H54 (cell line): ENCODE data around the gene BTBD10.
A peak's percentile ranks its signal among the peaks of the same experiment; 100 is the strongest.

ENCODE experiments used
- DNase-seq: peaks from one replicate; pipeline ENCODE4 v3.0.0; 2011; ENCODE audit warnings: low spot score, mixed read lengths; ENCODE audit not compliant: insufficient read length
- FAIRE-seq: peaks from 3 replicates; lab custom pipeline; 2011; peaks lifted over from hg19 to GRCh38; lab: Jason Lieb, UNC
- POLR2A ChIP-seq: IDR thresholded peaks from 2 replicates; pipeline ENCODE4 v1.6.1; 2011; ENCODE audit warnings: low read depth, mild to moderate bottlenecking, low read length

The BTBD10 gene

GRCh38 chr11:13462901-13463778 lies at the start of gene BTBD10:
BTBD10 (minus strand) TSS chr11:13463222; CDS start chr11:13445124, 18,098 bp downstream.
- DNase-seq, result peak; percentile 78
- peak; percentile 73 for FAIRE-seq
- peak; percentile 97 for TF ChIP-seq POLR2A

- TF ChIP-seq POLR2A, result no peak
- DNase-seq (no peak), FAIRE-seq (no peak)
Observed at GRCh38 chr11:13503393-13503792, 40.4 kb upstream of the BTBD10 start.

GRCh38 chr11:13502492-13502891 lies 39.5 kb upstream of the BTBD10 start:
- FAIRE-seq (no peak), DNase-seq (no peak)
- no peak for TF ChIP-seq POLR2A

- no peak for TF ChIP-seq POLR2A
Observed at GRCh38 chr11:13495929-13496328, 32.9 kb upstream of the BTBD10 start, which contains the start of gene PTH. PTH (minus strand) TSS chr11:13495997; CDS start chr11:13492855, 3,142 bp downstream.

GRCh38 chr11:13494051-13494450 lies 31.0 kb upstream of the BTBD10 start:
- DNase-seq, result no peak
- no peak for TF ChIP-seq POLR2A
- no peak for FAIRE-seq

More at GRCh38 chr11:13495929-13496328, 32.9 kb upstream of the BTBD10 start, which contains the start of gene PTH:
- no peak for FAIRE-seq
- DNase-seq, result no peak

GRCh38 chr11:13487661-13488030 lies 24.6 kb upstream of the BTBD10 start:
- FAIRE-seq (no peak), DNase-seq (peak; percentile 8)
- no peak for TF ChIP-seq POLR2A

- DNase-seq, result no peak
- no peak for FAIRE-seq
- TF ChIP-seq POLR2A, result no peak
Observed at GRCh38 chr11:13486926-13487660, 24.1 kb upstream of the BTBD10 start.

- FAIRE-seq (no peak), DNase-seq (no peak)
- no peak for TF ChIP-seq POLR2A
Observed at GRCh38 chr11:13480198-13480597, 17.2 kb upstream of the BTBD10 start.

GRCh38 chr11:13479688-13480087 lies 16.7 kb upstream of the BTBD10 start:
- FAIRE-seq (no peak), DNase-seq (no peak)
- no peak for TF ChIP-seq POLR2A

GRCh38 chr11:13475091-13475490 lies 12.1 kb upstream of the BTBD10 start:
- FAIRE-seq, result no peak
- TF ChIP-seq POLR2A, result no peak
- DNase-seq, result no peak

- DNase-seq, result no peak
- no peak for TF ChIP-seq POLR2A
- FAIRE-seq, result no peak
Observed at GRCh38 chr11:13473013-13473722, 10.1 kb upstream of the BTBD10 start.

- no peak for TF ChIP-seq POLR2A
- DNase-seq (no peak), FAIRE-seq (no peak)
Observed at GRCh38 chr11:13468750-13469149, 5.7 kb upstream of the BTBD10 start.

- FAIRE-seq, result no peak
- no peak for DNase-seq
- no peak for TF ChIP-seq POLR2A
Observed at GRCh38 chr11:13465909-13466371, 2.9 kb upstream of the BTBD10 start.
